Islet precursor cell (in vitro differentiated cells): ENCODE results near the gene ERP27.

Source experiments
- DNase-seq: peaks from one replicate; pipeline ENCODE4 v3.0.0-alpha.2; 2018

ERP27 gene

DNA sequence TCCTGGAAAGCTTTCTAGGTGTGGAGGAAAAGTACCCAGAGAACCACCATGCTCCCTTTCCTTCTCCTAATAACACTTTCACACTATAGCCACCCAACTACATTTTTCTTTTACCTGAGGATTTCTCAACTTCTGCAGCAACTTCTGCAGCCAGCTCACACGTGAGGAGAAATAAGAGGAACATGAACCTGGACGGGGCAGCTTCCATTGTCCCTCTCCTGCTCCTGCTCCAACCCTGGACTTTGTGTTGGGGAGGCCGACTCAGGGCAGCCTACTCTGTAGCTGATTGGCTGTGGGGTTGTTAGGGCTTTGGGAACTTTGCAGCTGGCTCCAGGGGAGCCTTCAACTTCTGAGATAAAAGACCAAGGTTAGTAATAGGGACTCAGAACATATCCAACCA, at the start of gene ERP27:
ERP27 (minus strand) TSS at position 237 of the 400 bp plus-strand sequence; CDS start at position 208, 29 bp downstream.
- no peak for DNase-seq

DNA sequence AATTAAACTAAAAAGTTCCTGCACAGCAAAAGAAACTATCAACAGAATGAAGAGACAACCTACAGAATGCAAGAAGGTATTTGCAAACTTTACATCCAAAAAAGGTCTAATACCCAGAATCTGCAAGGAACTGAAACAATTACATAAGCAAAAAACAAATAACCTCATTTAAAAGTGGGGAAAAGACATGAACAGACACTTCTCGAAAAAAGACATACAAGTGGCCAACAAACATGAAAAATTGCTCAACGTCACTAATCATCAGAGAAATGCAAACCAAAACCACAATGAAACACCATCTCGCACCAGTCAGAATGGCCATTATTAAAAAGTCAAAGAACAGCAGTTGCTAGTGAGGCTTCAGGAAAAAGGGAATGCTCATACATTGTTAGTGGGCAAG, 49.7 kb upstream of the ERP27 start:
- no peak for DNase-seq

DNA sequence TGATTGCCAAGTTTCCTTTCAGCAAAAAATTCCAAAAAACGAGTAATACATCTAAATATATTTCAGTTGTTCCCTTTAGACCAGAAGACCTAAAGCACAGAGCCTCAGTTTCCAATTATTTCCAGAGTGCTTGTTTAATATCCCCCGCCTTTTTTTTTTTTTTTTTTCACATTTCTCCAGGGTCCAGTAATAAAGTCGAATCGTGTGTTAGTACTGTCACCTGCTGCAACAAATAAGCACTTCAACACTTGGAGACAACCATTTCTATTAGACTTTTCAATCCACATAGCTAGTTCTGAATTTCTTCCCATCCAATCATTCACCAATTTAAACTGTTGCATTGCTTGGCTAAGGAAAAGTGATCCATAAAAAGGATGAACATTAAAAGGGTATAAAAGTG, 48.1 kb upstream of the ERP27 start:
- no peak for DNase-seq

DNA sequence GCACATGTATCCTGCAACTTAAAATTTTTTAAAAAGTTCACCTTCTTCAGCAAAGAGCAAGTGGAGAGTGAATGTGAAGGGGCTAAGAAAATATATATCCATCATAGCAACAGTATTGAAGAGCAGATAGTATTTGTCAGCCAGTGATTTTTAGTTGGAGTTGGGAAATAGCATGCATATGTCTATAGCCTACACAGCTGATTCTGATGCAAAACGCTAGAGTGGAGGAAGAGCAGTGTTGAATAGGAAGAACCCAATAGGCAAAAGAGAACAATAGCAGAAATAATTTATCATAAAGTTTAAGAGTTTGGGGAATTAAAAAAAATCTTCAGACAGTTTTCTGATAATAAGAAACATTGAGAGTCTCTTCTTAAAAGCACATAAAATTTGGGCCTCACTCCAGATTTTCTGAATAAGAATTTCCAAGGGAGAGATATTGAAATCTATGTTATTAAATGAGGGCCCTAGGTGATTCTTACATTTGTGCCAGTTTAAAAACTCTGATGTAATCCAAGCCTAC, 46.5 kb upstream of the ERP27 start:
- DNase-seq = no peak

DNA sequence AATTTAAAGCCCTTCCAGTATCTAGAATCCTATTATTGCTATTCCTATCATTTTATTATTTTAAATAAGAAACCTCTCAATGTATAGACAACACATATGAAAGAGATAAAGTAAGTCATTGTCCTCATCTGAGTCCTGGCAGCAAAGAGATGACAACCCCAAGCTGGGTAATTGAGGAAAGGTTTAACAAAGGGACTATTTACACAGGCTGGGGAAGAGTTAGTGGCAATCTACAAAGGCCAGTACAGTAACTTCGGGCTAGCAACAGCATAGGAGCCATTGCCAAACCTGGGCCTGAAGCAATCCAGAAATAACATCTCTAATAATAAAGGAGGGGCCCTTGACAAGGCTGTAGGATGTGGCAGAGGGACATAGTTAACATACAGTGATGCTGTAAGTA, 45.7 kb upstream of the ERP27 start:
- no peak for DNase-seq

DNA sequence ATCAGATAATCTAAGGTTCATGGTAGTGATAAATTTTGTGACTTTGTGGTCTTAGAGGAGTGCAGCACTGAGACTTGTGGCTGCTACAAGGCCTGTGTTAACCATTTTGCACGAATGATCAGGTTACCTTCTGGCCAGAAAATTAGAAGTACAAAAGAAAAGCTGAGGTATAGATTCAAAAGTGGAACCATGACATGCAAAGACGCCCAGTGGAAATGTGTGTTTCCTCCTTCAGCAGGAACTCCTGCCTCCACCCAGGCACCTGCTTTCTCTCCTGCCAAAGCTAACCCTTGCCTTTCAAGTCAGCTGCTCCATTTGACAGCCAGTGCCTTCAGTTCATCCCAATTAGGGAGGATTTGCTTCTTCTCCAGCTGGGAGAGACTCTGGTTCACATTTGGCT, 44.7 kb upstream of the ERP27 start:
- DNase-seq = no peak

DNA sequence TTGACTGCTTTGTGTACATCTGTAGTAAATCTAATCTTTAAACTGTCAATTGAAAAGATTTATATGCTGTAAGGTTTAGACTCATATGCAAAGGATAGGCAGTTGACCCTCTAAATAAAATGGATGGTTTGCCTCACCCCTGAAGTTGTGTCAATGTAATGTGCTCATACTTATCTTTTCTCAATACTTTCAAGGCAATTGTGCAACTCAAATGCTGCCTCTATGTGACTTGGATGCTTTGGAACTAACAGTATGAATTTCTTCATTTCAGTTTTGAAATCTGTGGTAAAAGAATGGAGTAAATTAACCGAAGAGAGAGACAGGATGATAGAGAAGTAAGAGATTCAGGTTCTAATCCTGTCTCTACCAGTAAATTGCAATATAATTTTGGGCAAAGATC, 44.2 kb upstream of the ERP27 start:
- DNase-seq = no peak

GRCh38 chr12:14981049-14981448, 42.7 kb upstream of the ERP27 start:
- no peak for DNase-seq

DNA sequence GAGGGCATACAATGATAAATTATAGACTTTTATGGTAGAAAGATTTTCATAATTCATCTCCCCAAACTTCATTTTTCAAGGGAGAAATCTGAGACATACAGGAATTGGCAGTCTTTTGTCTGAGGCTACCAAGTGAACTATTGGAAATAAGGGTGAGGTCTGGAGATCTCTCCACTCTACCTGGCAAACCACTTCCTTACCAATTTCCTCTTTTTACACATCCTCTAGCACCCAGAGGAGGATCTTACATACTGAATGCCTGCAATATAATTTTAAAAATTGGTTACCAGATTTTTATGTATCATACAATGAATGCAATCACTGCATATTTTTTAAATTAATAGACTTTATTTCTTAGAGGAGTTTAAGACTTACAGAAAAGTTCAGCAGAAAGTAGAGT, 41.1 kb upstream of the ERP27 start:
- DNase-seq = no peak

DNA sequence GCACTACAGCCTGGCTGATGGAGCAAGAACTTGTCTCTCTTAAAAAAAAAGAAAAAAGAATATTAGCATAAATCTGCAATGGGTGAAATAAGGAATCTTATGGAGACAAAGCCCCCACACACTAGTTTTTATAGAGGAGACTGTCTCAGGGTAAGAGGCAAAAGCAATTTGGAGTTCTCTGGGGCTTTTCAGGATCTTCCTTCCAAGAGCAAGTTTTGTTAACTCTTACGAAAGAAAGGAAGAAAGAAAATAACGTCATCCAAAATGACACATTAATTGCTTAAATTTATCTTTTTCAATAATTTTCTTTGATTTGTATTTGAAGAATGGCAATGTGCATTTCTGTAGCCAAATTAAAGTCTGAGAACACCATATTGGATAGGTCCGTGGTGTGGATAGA, 38.3 kb upstream of the ERP27 start:
- no peak for DNase-seq

- no peak for DNase-seq
Measured at GRCh38 chr12:14975457-14975856, 37.1 kb upstream of the ERP27 start.

DNA sequence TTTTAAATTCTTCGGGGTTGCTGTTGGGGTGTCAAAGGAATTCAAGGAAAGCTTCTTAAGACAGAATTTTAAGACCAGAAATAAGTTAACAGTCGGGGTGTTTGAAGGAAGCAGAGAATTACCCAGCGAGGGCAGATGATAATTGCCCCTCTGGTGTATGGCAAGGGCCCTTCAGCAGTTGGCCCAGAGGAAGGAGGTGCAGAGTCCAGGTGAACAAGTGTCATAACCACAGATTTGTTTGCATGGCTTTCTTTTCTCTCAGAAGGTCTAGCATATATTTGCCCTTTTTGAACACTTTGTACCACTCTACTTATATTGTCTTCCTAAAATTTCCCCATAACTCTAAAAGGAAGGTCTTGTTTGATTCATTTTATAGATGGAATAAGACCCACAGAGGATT, 36.3 kb upstream of the ERP27 start:
- DNase-seq = no peak

DNA sequence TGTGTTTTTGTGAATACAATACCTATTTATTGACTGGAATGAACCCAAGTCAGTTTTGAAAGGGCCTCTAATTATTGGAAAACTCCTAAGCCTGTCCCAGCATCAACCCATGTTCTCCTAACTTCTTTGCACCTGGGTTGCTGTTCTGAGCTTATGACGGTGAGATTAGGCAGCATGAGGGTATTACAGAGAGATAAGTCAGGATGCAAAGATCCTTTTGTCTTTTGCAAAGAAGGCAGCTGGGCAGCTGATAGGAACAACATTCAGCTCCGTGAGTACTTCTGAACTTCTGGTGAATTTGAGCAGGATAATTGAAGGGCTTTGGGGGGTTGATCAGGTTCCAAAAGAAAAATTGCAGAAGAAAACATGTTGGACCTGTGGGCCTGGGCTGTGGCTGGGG, 34.5 kb upstream of the ERP27 start, which contains the start of gene PDE6H:
PDE6H (plus strand) TSS at position 227 of the 400 bp plus-strand sequence. CDS start 4,971 bp downstream, outside the sequence.
- no peak for DNase-seq

DNA sequence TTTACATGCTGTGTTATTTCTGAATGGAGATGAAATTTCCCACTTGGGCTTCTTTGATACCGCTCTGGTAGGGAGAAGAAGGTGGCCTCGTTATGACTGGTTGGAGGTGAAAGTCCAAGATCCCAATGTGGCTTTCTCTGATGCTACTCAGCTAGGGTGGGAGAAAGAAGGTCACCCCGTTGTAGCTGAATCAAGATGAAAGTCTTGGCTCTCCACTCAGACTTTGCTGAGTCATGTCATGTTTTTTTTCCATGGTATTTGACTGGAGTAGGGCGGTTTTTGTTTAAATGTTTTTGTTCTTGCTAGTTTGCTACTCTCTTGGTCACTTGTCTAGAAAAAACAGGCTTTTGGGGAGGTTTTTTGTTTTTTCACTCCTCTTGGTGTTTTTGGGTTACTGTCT, 32.1 kb upstream of the ERP27 start:
- DNase-seq = no peak

GRCh38 chr12:14968478-14968877, 30.1 kb upstream of the ERP27 start:
- no peak for DNase-seq

GRCh38 chr12:14965221-14965620, 26.9 kb upstream of the ERP27 start:
- DNase-seq = no peak

DNA sequence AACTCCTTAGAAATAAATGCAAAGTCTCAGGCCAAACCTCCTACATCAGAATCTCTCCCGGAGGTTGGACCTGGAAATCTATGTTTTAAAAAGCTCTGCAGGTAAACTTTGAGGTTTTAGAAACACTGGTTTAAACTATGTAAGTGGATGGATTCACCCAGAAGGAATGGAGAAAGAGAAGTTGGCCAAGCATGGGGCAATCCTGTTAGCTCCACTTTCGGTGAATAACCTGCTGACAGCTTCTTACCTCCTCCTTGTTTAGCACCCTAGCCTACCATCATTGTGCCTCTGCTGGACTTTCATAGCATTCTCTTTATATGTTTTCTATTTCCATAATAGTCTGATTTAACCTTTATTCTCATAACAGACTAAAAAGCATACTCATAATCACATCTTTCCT, 26.1 kb upstream of the ERP27 start:
- DNase-seq = no peak

DNA sequence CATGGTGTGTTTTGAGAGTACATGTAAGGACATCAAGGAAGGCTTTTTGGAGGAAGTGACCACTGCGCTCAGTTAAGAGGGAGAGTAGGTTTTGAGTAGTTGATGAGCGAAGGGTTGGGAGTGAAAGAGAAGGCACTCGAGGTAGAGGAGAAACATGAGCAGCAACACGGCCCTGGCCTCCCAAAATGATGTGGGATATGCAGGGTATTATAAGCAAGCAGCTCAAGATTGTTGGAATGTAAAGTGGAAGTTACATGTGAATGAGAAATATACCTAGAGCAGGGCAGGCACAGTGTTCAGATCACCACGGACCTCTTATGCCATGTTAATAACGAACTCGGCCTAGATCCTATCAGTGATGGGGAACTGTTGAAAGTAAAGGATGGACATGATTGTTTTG, 25.2 kb upstream of the ERP27 start:
- DNase-seq = no peak

- DNase-seq = no peak
Measured at GRCh38 chr12:14962797-14963196, 24.5 kb upstream of the ERP27 start.

- no peak for DNase-seq
Measured at GRCh38 chr12:14962153-14962539, 23.8 kb upstream of the ERP27 start.

DNA sequence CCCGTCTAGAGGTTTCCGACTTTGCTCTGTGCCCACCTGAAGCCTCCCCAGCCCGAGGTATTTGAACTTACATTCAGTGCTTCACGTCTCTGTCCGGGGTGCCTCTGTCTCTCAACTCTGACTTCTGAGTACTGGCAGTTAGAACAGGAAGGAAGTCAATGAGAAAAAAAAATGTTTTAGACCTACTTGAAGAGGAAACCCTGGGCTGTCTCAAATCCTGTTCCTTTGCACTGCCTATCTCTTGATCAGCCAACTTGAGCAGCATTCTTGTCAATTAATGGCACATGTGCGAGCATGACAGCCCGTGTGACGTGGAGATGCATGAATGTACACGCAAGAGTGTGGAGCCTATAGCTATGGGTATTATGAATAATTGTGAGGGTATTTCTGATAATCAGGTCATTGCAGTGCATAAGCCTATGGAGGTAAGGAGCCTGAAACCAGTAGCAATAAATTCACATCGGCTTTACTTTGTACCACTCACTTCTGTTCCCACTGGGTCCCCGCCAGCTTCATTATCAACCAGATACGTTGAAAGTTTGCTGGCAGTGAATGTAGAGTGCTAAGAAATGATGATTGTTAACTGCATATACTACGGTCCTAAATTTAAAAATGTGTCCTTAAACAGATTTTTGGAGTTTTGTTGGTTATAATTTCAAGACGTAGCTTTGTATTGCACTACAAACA, 23.3 kb upstream of the ERP27 start, which contains the start of gene ARHGDIB:
ARHGDIB (minus strand) TSS at position 136 of the 687 bp plus-strand sequence. CDS start 10,889 bp downstream, outside the sequence.
- no peak for DNase-seq

DNA sequence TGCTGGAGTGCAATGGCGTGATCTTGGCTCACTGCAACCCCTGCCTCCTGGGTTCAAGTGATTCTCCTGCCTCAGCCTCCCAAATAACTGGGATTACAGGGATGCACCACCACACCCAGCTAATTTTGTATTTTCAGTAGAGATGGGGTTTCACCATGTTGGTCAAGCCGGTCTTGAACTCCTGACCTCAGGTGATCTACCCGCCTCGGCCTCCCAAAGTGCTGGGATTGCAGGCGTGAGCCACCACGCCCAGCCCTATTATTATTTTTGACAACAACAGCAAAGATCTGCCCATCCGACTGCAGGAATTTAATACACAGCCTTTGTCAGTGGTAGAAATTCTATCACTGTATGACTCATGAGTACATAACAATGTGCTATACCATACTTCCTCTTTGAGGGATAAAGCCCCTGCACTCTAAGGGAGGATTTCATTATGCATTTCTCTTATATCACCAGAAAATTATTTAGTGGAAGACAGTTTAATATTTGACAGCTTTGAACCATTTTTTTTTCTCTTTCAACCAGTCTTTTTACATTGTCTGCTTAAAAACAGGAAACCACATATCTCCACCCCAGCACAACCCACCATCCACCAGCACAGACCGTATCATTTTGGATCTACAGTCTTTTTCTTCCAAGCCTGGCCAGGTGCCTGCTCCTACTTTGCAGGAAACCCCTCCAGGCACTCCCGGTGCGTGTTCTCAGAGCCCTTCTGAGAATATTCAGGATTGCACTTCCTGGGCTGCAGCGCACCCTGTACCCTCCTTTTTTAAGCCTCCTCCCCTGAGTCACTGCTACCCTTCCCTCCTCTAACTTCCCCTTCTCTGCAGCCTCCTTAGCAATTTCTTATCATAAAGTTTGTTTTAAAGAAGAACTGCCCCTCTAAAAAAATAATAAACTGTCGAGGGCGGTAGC, 22.5 kb upstream of the ERP27 start:
- peak; percentile 83 for DNase-seq

- DNase-seq = no peak
Measured at GRCh38 chr12:14959916-14960496, 21.7 kb upstream of the ERP27 start.
